Fibroblast of mammary gland (primary cell): Measurements from ENCODE around the gene ADGRD1.

Experiments used
- DNase-seq: peaks from one replicate; pipeline ENCODE4 v3.0.0-alpha.2; 2010; ENCODE audit warnings: low read depth
- H3K4me3 ChIP-seq: 2 replicates; pipeline ENCODE4 v1.5.1; 2011; ENCODE audit warnings: low read depth, mild to moderate bottlenecking, low read length, moderate library complexity; ENCODE audit not compliant: control insufficient read depth
- TF ChIP-seq, protein P1 (sequence below): conservative IDR thresholded peaks from 2 replicates; pipeline ENCODE4 v1.5.1; 2011; ENCODE audit warnings: low read depth, low read length, inconsistent platforms; ENCODE audit not compliant: control insufficient read depth, insufficient read depth

The ADGRD1 gene

DNA sequence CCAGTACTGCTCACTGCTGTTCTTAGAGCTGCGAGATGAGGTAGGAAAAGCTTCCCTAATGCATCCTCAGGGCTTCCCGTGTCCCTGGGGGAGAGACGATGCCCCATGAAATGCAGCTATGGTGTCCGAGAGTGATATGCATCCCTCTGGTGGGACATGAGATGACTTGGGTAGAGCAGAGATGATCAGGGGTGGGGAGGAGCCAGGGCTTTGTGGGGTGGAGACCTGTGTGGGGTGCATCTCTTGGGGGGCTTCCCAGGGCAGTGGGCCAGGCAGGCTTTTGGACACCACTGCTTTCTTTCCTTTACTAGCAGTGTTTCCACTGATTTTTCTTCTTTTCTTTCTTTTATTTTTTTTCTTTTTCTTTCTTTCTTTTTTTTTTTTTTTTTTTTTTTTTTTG is 147.3 kb downstream of the ADGRD1 start:
- no peak overlapping the region for H3K4me3 ChIP-seq
- TF ChIP-seq, protein P1, sequence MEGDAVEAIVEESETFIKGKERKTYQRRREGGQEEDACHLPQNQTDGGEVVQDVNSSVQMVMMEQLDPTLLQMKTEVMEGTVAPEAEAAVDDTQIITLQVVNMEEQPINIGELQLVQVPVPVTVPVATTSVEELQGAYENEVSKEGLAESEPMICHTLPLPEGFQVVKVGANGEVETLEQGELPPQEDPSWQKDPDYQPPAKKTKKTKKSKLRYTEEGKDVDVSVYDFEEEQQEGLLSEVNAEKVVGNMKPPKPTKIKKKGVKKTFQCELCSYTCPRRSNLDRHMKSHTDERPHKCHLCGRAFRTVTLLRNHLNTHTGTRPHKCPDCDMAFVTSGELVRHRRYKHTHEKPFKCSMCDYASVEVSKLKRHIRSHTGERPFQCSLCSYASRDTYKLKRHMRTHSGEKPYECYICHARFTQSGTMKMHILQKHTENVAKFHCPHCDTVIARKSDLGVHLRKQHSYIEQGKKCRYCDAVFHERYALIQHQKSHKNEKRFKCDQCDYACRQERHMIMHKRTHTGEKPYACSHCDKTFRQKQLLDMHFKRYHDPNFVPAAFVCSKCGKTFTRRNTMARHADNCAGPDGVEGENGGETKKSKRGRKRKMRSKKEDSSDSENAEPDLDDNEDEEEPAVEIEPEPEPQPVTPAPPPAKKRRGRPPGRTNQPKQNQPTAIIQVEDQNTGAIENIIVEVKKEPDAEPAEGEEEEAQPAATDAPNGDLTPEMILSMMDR: no peak
- no peak for DNase-seq

DNA sequence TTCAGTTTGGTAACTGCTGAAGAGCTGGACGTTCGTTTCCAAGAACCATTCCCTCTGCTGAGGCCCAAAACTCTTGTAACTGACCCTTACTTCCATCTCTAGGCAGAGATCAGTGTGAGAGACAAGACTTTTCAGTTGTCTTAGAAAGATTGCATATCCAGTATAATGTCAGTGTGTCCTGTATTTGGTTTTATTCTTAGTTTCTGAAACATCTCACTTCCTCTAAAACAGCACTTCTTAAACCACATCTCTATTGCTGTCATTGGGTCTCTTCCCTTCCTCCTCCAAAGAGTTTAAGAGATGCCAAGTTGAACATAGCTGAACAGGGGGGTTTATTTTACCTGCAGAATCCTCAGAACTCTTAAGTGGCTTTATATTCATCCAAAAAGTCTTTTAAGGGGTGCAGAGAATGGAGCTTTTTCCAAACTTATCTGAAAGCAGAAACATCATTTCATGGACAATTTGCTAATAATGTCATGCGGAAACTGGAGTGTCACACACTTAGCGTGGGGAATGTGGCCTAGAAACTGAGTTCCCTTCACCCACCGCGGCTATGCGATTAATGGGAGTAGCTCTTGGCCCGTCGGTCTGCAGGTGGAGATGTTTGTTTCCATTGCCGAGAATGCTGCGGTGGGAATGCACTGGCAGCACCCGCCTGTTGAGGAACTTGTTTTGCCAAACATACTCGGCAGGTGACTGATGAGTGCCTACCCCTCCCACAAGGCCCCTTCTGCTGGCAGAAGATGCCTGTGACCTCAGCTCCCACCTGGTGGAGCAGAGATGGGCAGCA is 148.2 kb downstream of the ADGRD1 start:
- H3K4me3 ChIP-seq: no peak overlapping the region

DNA sequence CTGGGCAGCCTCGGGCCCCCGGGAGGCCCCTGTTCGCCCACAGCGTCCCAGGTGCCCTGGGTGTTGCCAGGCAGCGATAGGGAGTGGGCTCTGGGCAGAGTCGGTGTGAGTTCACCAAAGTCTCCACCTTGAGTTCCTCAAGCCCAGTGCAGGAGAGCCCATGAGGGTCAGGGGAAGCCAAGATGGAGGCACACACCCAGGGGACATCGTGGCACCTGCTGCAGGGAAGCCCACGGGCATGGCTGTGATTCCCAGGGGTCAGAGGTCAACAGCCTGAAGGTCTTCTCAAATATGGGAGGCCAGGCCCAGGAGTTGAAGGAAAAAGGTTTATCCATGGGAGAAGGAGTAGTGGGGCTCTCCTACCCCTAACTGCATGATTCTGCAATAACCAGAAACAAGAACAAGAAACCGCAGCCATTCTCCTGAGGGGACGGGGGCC is 148.8 kb downstream of the ADGRD1 start:
- TF ChIP-seq, protein P1: no peak
- DNase-seq: no peak
- H3K4me3 ChIP-seq: no peak overlapping the region

More for the DNA sequence above, 148.2 kb downstream of the ADGRD1 start:
- TF ChIP-seq, protein P1: no peak
- DNase-seq: no peak

DNA sequence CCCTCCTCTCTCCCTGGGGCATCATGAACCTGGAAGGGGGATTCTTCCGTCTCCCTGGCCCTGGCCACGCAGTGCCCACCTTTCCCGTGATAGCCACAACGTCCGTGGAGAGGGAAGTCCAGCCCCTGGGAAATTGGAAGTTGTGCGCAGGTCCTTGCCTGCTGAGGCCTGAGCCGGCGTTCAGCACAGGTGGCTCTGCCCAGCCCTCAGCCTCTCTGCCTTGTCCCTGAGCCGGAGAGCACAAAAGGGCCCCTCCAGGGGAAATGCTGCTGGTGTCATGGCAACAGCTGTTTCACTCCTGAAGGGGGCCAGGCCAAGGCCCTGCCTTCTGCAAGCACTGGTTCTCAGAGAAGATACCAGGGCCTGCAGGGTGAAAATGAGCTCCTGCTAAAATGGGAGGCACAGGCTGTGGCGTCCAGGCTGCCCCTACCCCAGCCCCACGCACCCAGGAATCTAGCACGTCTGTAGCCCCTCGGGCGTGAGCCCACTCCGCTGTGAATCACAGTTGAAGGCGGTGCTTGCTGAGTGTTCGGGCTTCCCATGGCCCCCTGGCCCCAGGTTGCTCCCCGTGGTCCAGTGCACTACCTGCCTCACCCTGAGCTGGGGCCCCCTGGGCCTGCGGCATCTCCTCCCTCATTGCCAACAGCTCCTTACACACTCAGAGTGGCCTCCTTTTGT is 149.4 kb downstream of the ADGRD1 start:
- no peak for DNase-seq

DNA sequence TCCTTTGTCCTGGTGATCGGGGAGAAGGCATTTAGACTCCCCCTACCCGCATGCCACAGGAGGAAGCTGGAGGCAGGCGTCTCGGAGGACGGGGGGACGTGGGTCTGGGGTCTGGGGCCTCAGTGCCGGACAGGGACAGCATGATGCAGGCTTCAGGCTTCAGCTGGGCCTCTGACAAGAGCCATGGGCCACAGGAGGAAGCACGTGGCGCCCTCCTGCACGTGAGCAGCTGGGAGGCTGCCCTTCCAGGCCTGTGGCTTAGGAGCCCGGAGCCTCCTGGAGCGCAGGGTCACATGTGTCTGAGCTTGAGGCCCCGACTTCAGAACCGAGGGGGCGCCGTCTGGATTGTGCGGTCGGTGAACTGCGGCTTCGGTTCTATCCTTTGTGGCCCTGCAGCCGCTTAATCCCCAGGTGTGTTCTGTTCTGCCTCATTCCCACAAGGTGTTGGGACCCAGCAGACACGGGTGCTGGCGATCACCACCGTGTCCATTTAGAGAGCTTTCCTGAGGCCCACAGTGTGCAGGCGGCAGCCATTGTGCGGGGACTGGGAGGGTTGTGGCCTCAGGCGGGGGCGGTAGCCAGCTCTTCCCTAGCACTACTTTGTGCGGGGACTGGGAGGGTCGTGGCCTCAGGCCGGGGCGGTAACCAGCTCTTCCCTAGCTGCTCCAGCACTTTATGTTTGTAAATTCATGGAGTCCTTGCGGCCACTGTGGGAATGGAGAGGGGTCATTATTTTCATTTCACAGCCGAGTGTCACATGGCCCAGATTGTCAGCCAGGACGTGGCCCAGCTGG is 150.2 kb downstream of the ADGRD1 start:
- TF ChIP-seq, protein P1: no peak
- DNase-seq: no peak
- H3K4me3 ChIP-seq: no peak overlapping the region

More for the DNA sequence above, 149.4 kb downstream of the ADGRD1 start:
- TF ChIP-seq, protein P1: no peak
- H3K4me3 ChIP-seq: no peak overlapping the region
